KMS-11 (cell line): Measurements from ENCODE around the gene TRIO.

Experiments
- H2AFZ ChIP-seq: fragments of 200-600 bp; sonication (generic); 2 replicates; pipeline ENCODE4 v1.6.1; 2016; ENCODE audit warnings: antibody characterized with exemption, mixed run types, low read depth
- H3K27ac ChIP-seq: fragments of 200-600 bp; sonication (generic); 2 replicates; pipeline ENCODE4 v1.6.1; 2016; ENCODE audit warnings: mild to moderate bottlenecking, mixed run types
- H3K27me3 ChIP-seq: fragments of 200-600 bp; sonication (generic); 2 replicates; pipeline ENCODE4 v1.6.1; 2017; ENCODE audit warnings: mild to moderate bottlenecking, low read depth, mixed run types, moderate library complexity; ENCODE audit not compliant: insufficient read depth
- H3K36me3 ChIP-seq: fragments of 200-600 bp; sonication (generic); 2 replicates; pipeline ENCODE4 v1.6.1; 2017; ENCODE audit warnings: mild to moderate bottlenecking, mixed run types; ENCODE audit not compliant: insufficient read depth
- H3K4me1 ChIP-seq: fragments of 200-600 bp; sonication (generic); 2 replicates; pipeline ENCODE4 v1.6.1; 2016; ENCODE audit warnings: mild to moderate bottlenecking, low read depth, mixed run types; ENCODE audit not compliant: poor library complexity, severe bottlenecking
- H3K4me2 ChIP-seq: fragments of 200-600 bp; sonication (generic); 2 replicates; pipeline ENCODE4 v1.7.0; 2016; ENCODE audit warnings: mild to moderate bottlenecking, mixed run types
- H3K4me3 ChIP-seq: fragments of 200-600 bp; sonication (generic); IDR thresholded peaks from 2 replicates; pipeline ENCODE4 v1.6.1; 2017; ENCODE audit warnings: low read depth, low read length, mixed read lengths; ENCODE audit not compliant: insufficient read depth
- H3K79me2 ChIP-seq: fragments of 200-600 bp; sonication (generic); 2 replicates; pipeline ENCODE4 v1.6.1; 2016; ENCODE audit warnings: low read depth, mixed run types; ENCODE audit not compliant: insufficient read depth
- H3K9ac ChIP-seq: fragments of 200-600 bp; sonication (generic); 2 replicates; pipeline ENCODE4 v1.6.1; 2016; ENCODE audit warnings: mild to moderate bottlenecking, mixed run types
- H4K20me1 ChIP-seq: fragments of 200-600 bp; sonication (generic); 2 replicates; pipeline ENCODE4 v1.6.1; 2016; ENCODE audit warnings: mild to moderate bottlenecking, mixed run types; ENCODE audit not compliant: insufficient read depth
- CTCF ChIP-seq: fragments of 200-600 bp; sonication (generic); conservative IDR thresholded peaks from 2 replicates; pipeline ENCODE4 v1.6.1; 2017; ENCODE audit warnings: low read depth, mild to moderate bottlenecking, antibody characterized with exemption, low read length, moderate library complexity, mixed read lengths

The TRIO gene

GRCh38 chr5:14295610-14296009, 152.5 kb downstream of the TRIO start:
- Histone ChIP-seq H3K9ac (no peak overlapping the region), H3K27me3 (no peaks in the 10 kb centered on the region), H3K36me3 (peaks cover 3% of the 10 kb centered on the region; the same call in 1 of the 2 replicates), H3K4me3 (no peak overlapping the region), H4K20me1 (no peaks in the 10 kb centered on the region; the same call in 1 of the 2 replicates), H2AFZ (no peak overlapping the region), H3K27ac (no peak overlapping the region), H3K4me2 (no peak overlapping the region), H3K79me2 (no peaks in the 10 kb centered on the region), H3K4me1 (no peaks in the 10 kb centered on the region)
- no peak for TF ChIP-seq CTCF

- no peak overlapping the region for H3K27ac ChIP-seq
- H3K27me3 ChIP-seq, result no peaks in the 10 kb centered on the region
- no peak overlapping the region for H3K4me2 ChIP-seq
- no peaks in the 10 kb centered on the region; the same call in 1 of the 2 replicates for H4K20me1 ChIP-seq
- no peak overlapping the region for H3K9ac ChIP-seq
- H3K4me3 ChIP-seq, result no peak overlapping the region
- no peak overlapping the region for H2AFZ ChIP-seq
- no peaks in the 10 kb centered on the region for H3K79me2 ChIP-seq
- no peaks in the 10 kb centered on the region for H3K4me1 ChIP-seq
- H3K36me3 ChIP-seq, result no peaks in the 10 kb centered on the region; the same call in 1 of the 2 replicates
- TF ChIP-seq CTCF, result no peak
Measured at GRCh38 chr5:14296533-14297331, 153.6 kb downstream of the TRIO start.

- Histone ChIP-seq H3K27me3 (no peaks in the 10 kb centered on the region), H3K4me3 (no peak overlapping the region), H3K4me1 (no peaks in the 10 kb centered on the region), H3K79me2 (no peaks in the 10 kb centered on the region), H3K4me2 (no peak overlapping the region), H4K20me1 (no peaks in the 10 kb centered on the region; the same call in 1 of the 2 replicates), H2AFZ (no peak overlapping the region), H3K36me3 (no peaks in the 10 kb centered on the region; the same call in 1 of the 2 replicates), H3K27ac (no peak overlapping the region), H3K9ac (no peak overlapping the region)
- TF ChIP-seq CTCF, result no peak
Measured at GRCh38 chr5:14297697-14298096, 154.6 kb downstream of the TRIO start.

GRCh38 chr5:14298126-14298847, 155.1 kb downstream of the TRIO start:
- Histone ChIP-seq H4K20me1 (no peaks in the 10 kb centered on the region; the same call in 1 of the 2 replicates), H3K4me1 (no peaks in the 10 kb centered on the region), H2AFZ (no peak overlapping the region), H3K79me2 (no peaks in the 10 kb centered on the region), H3K27me3 (no peaks in the 10 kb centered on the region), H3K9ac (no peak overlapping the region), H3K4me3 (no peak overlapping the region), H3K4me2 (no peak overlapping the region), H3K36me3 (no peaks in the 10 kb centered on the region; the same call in 1 of the 2 replicates), H3K27ac (no peak overlapping the region)
- TF ChIP-seq CTCF, result no peak
